ENCODE measurements around the gene KCNMB1.

DNA sequence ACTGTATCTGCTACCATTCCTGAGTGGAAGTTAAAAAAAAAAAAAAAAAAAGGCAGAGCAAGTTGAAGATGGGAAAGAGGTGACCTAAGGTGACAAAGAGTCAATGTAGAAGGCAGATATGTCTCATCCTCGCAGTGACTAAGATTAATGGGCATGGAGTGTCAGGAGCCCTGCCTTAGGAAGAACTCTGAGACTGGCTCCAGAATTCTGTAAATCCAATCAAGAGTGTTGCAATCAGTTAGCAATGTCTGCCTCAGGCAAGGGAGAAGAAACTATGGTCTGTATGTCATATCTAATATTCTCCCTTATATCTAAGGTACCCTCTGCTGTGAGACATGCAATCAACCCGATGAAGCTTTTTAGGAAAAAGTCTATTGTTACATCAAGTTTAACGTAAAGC, 24.7 kb upstream of the KCNMB1 start:
- TF ChIP-seq L3MBTL2 (conservative IDR thresholded peaks at IDR 0.05) (no peak), SUZ12 (IDR thresholded peaks at IDR 0.05) (no peak), NFRKB (IDR thresholded peaks at IDR 0.05) (no peak), SP1 (IDR thresholded peaks at IDR 0.05) (no peak), BHLHE40 (IDR thresholded peaks at IDR 0.05; ENCODE audit: borderline replicate concordance) (no peak), FOXM1 (IDR thresholded peaks at IDR 0.05; ENCODE audit: borderline replicate concordance) (no peak), ARNT (IDR thresholded peaks at IDR 0.05) (no peak), FOXA1 (IDR thresholded peaks at IDR 0.05) (no peak), HDGF (IDR thresholded peaks at IDR 0.05; ENCODE audit: borderline replicate concordance) (no peak)

All from HEK293T (cell line).